HepG2 (cell line): ENCODE data around the gene WDR19. TPM values are rescaled to one million over a fixed set of nuclear protein-coding genes. Genes with fewer than 3 reads are reported as not detected.

ENCODE experiments used
- ATAC-seq: fragments of 200-7000 bp; cut with Tn5 transposase; 3 replicates; pipeline ENCODE4 v1.9.1; 2020; ENCODE audit warnings: mild to moderate bottlenecking, moderate library complexity
- BruUV-seq: library from RNA; stranded (reverse); fragments of 400-500 nt; replicated peaks from 2 replicates; lab custom pipeline; 2021; lab: Mats Ljungman, UMichigan
- CTCF ChIA-PET: fragments of 300-600 bp; formaldehyde crosslinking; extraction: SDS; loops from one replicate; lab custom pipeline; 2021; ENCODE audit warnings: low total read pairs, inconsistent platforms, low intra/inter-chr PET ratio; lab: Yijun Ruan, JAX
- POLR2A ChIA-PET: fragments of 350-600 bp; sonication (Branson Sonifier 250); formaldehyde crosslinking; loops from one replicate; lab custom pipeline; 2020; ENCODE audit warnings: antibody characterized with exemption, inconsistent platforms; lab: Yijun Ruan, JAX
- DNase-seq: peaks from one replicate; pipeline ENCODE4 v3.0.0-alpha.2; 2015; ENCODE audit warnings: low spot score
- FAIRE-seq: peaks from 3 replicates; lab custom pipeline; 2011; peaks lifted over from hg19 to GRCh38; lab: Jason Lieb, UNC
- H2AFZ ChIP-seq: one replicate; pipeline ENCODE4 v1.6.1; 2011; ENCODE audit warnings: low read length, inconsistent platforms
- H3K27ac ChIP-seq: fragments of 300-600 bp; 3 replicates; pipeline ENCODE4 v1.8.0; 2011; ENCODE audit warnings: mixed run types, mild to moderate bottlenecking, mixed read lengths, low read length, inconsistent platforms; ENCODE audit not compliant: insufficient read depth; ENCODE audit errors: extremely low read length
- H3K27me3 ChIP-seq, 2 experiments: fragments of 200-600 bp in 1 of 2; 2 replicates in 1 of 2; 3 replicates in 1 of 2; pipeline versions ENCODE4 v1.6.0 to v1.8.0; 2011; ENCODE audit warnings: low read length in 2 of 2, mild to moderate bottlenecking in 2 of 2, moderate library complexity in 2 of 2, inconsistent platforms in 1 of 2; ENCODE audit not compliant: insufficient read depth in 2 of 2, control insufficient read depth in 1 of 2
- H3K36me3 ChIP-seq, 2 experiments: fragments of 200-600 bp in 1 of 2; replicated peaks in 1 of 2; 2 replicates in 1 of 2; 3 replicates in 1 of 2; pipeline versions ENCODE4 v1.5.1 to v1.8.0; 2011; ENCODE audit warnings: low read length in 2 of 2, inconsistent platforms in 1 of 2; ENCODE audit not compliant: insufficient read depth in 2 of 2, control insufficient read depth in 1 of 2
- H3K4me1 ChIP-seq: 2 replicates; pipeline ENCODE4 v1.5.1; 2012; ENCODE audit warnings: low read length, inconsistent platforms; ENCODE audit not compliant: insufficient read depth
- H3K4me2 ChIP-seq: 2 replicates; pipeline ENCODE4 v1.6.0; 2011; ENCODE audit warnings: low read depth, low read length, inconsistent platforms
- H3K4me3 ChIP-seq, 3 experiments: fragments of 200-600 bp in 1 of 3; sonication (generic), shearing (Covaris generic) in 1 of 3; replicated peaks in 1 of 3; 2 replicates each; pipeline ENCODE4 v1.5.1; 2011 to 2016; ENCODE audit warnings: low read length in 3 of 3, inconsistent platforms in 2 of 3, low read depth in 2 of 3, mild to moderate bottlenecking in 2 of 3, control low read depth in 1 of 3, mixed read lengths in 1 of 3; ENCODE audit not compliant: insufficient read depth in 1 of 3
- H3K79me2 ChIP-seq: one replicate; pipeline ENCODE4 v1.6.1; 2011; ENCODE audit warnings: low read length, inconsistent platforms; ENCODE audit not compliant: insufficient read depth
- H3K9ac ChIP-seq: 2 replicates; pipeline ENCODE4 v1.6.0; 2011; ENCODE audit warnings: mild to moderate bottlenecking, low read depth, low read length, inconsistent platforms; ENCODE audit not compliant: insufficient read depth
- H3K9me3 ChIP-seq: 2 replicates; pipeline ENCODE4 v1.5.1; 2012; ENCODE audit warnings: mild to moderate bottlenecking, low read length
- H4K20me1 ChIP-seq: 2 replicates; pipeline ENCODE4 v1.6.0; 2011; ENCODE audit warnings: inconsistent platforms, mild to moderate bottlenecking, low read length, moderate library complexity; ENCODE audit not compliant: insufficient read depth
- CREB1 ChIP-seq, 2 experiments: fragments of 450-650 bp in 1 of 2; IDR thresholded peaks; 2 replicates each; pipeline ENCODE4 v1.6.1; 2016 to 2017; ENCODE audit warnings: control low read depth in 1 of 2, mild to moderate bottlenecking in 1 of 2, missing compliant biosample characterization in 1 of 2, missing genetic modification characterization in 1 of 2
- GABPA ChIP-seq, 2 experiments: IDR thresholded peaks; 2 replicates each; pipeline ENCODE4 v1.6.1; 2011 to 2016; ENCODE audit warnings: low read depth in 2 of 2, low read length in 1 of 2, missing biosample characterization in 1 of 2, missing genetic modification characterization in 1 of 2
- HDAC1 ChIP-seq: sonication (generic); formaldehyde crosslinking; IDR thresholded peaks from 2 replicates; pipeline ENCODE4 v1.5.1; 2020; ENCODE audit warnings: mild to moderate bottlenecking, missing genetic modification reagents
- HNF4G ChIP-seq, 2 experiments: sonication (generic) in 1 of 2; formaldehyde crosslinking in 1 of 2; IDR thresholded peaks; 2 replicates each; pipeline versions ENCODE4 v1.4.0 to v1.6.1; 2011 to 2020; ENCODE audit warnings: borderline replicate concordance in 2 of 2, low read depth in 2 of 2, mild to moderate bottlenecking in 2 of 2, low read length in 1 of 2, missing genetic modification reagents in 1 of 2, moderate library complexity in 1 of 2
- HOXA3 ChIP-seq: sonication (generic); formaldehyde crosslinking; IDR thresholded peaks from 2 replicates; pipeline ENCODE4 v1.5.0; 2020; ENCODE audit warnings: missing genetic modification reagents
- MAFK ChIP-seq, 2 experiments: IDR thresholded peaks in 1 of 2; conservative IDR thresholded peaks in 1 of 2; 2 replicates each; pipeline ENCODE4 v1.6.1; 2011; ENCODE audit warnings: improper control_type of control experiment in 2 of 2, low read length in 2 of 2
- RBM39 ChIP-seq: fragments of 200-400 bp; formaldehyde crosslinking; IDR thresholded peaks from one replicate; pipeline ENCODE4 v1.6.1; 2018; ENCODE audit warnings: antibody characterized with exemption, mild to moderate bottlenecking, low read depth, low read length; ENCODE audit not compliant: poor library complexity, severe bottlenecking
- STAG1 ChIP-seq: sonication (generic); formaldehyde crosslinking; IDR thresholded peaks from 2 replicates; pipeline ENCODE4 v1.4.0; 2020; ENCODE audit warnings: missing genetic modification reagents
- TRIM22 ChIP-seq: fragments of 450-650 bp; IDR thresholded peaks from 2 replicates; pipeline ENCODE4 v1.6.1; 2017
- ZNF547 ChIP-seq: sonication (generic); formaldehyde crosslinking; IDR thresholded peaks from 2 replicates; pipeline ENCODE4 v1.5.1; 2020; ENCODE audit warnings: mild to moderate bottlenecking, missing genetic modification reagents
- ZNF816 ChIP-seq: sonication (generic); formaldehyde crosslinking; IDR thresholded peaks from 2 replicates; pipeline ENCODE4 v1.8.0; 2022; ENCODE audit warnings: missing genetic modification reagents, mild to moderate bottlenecking, borderline replicate concordance
- WGBS: methylation state at CpG from one replicate; pipeline ENCODE4 v1.1.6; 2017; ENCODE audit warnings: low lambda C conversion rate; 5-methylcytosine and 5-hydroxymethylcytosine counted together
- in situ Hi-C: cut with HindIII; loops from 2 replicates; pipeline ENCODE4 v1.10.0; 2017; ENCODE audit warnings: low pct_unique_long_range_greater_than_20kb; ENCODE audit not compliant: extremely low pct_ligation_motif_present
- intact Hi-C: fragments of 100-400 bp; cut with micrococcal nuclease; formaldehyde crosslinking; loops from one replicate; pipeline ENCODE4 v1.10.0; 2022; ENCODE audit not compliant: unreplicated experiment
- polyA plus RNA-seq, 8 experiments: library from polyadenylated mRNA; depleted of rRNA in 3 of 8; stranded (reverse) in 7 of 8; unstranded in 1 of 8; fragments of >200 nt; fragmentation: Illumina TruSeq in 4 of 8; extraction: Trizol in 4 of 8; gene quantifications; 2 replicates each; pipeline versions ENCODE4 v1.2.1 to v1.2.3, GENCODE V29; 2011 to 2016; ENCODE audit warnings: low read depth in 4 of 8, missing spikeins in 1 of 8, mixed read lengths in 1 of 8; ENCODE audit not compliant: insufficient read depth in 1 of 8
- total RNA-seq, 5 experiments: library from RNA; depleted of rRNA; stranded (reverse); fragments of >200 nt; fragmentation: Illumina TruSeq; extraction: Trizol; gene quantifications; 2 replicates each; pipeline ENCODE4 v1.2.3, GENCODE V29; 2016; ENCODE audit warnings: low read depth in 1 of 5
- TF ChIP-seq, protein P1 (sequence below): sonication (generic); formaldehyde crosslinking; IDR thresholded peaks from 2 replicates; pipeline ENCODE4 v1.4.0; 2020; ENCODE audit warnings: missing genetic modification reagents, borderline replicate concordance
- TF ChIP-seq, protein P2 (sequence below): sonication (generic); formaldehyde crosslinking; IDR thresholded peaks from 2 replicates; pipeline ENCODE4 v1.4.0; 2020; ENCODE audit warnings: missing genetic modification reagents, mild to moderate bottlenecking, borderline replicate concordance
- TF ChIP-seq, protein P3 (sequence below): sonication (generic); formaldehyde crosslinking; IDR thresholded peaks from 2 replicates; pipeline ENCODE4 v1.5.0; 2020; ENCODE audit warnings: mild to moderate bottlenecking, missing genetic modification reagents
- TF ChIP-seq, protein P4 (sequence below): sonication (generic); formaldehyde crosslinking; IDR thresholded peaks from 2 replicates; pipeline ENCODE4 v1.5.0; 2020; ENCODE audit warnings: missing genetic modification reagents

WDR19 gene
- total and polyA plus RNA-seq, 2 of the 13 experiments (the other 11 are each of a cell fraction or from before 2014, with no cell fraction given): 22.9 to 34.1 TPM

DNA sequence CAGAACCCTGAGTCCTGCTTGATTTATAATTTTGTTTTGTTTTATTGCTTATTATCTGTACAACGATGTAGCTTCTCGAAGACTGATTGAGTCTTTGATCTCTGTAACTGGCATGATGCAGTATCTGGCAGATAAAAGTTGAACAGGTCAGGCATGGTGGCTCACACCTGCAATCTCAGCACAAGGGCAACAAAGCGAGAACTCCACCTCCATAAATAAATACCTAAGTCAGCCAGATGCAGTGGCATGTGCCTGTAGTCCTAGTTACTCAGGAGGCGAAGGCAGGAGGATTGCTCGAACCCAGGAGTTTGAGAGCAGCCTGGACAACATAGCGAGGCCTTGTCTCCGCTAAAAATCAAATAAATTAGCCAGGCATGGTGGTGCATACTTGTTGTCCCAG lies 15.7 kb upstream of the WDR19 start:
- Histone ChIP-seq H3K9me3 (no peaks in the 10 kb centered on the region), H4K20me1 (no peaks in the 10 kb centered on the region), H3K4me3 (no peak overlapping the region), H3K79me2 (no peaks in the 10 kb centered on the region), H3K4me1 (peaks cover 13% of the 10 kb centered on the region; the same call in 1 of the 2 replicates), H3K27ac (no peak overlapping the region), H3K27me3 (no peaks in the 10 kb centered on the region), H3K9ac (no peak overlapping the region), H3K4me2 (peak overlapping the region; percentile 11; the same call in 1 of the 2 replicates), H2AFZ (no peak overlapping the region), H3K36me3 (no peaks in the 10 kb centered on the region)
- intact Hi-C loops: no loop called here
- no peak for FAIRE-seq
- BruUV-seq: no TSS peak
- in situ Hi-C loops: no loop called here
- 56% methylated on average over 7 of the region's 7 CpGs for WGBS
- ATAC-seq: peak; percentile 44; the same call in 1 of the 3 replicates
- POLR2A ChIA-PET: no interaction called here
- DNase-seq: no peak
- CTCF ChIA-PET: no interaction called here
- TF ChIP-seq, protein P1, sequence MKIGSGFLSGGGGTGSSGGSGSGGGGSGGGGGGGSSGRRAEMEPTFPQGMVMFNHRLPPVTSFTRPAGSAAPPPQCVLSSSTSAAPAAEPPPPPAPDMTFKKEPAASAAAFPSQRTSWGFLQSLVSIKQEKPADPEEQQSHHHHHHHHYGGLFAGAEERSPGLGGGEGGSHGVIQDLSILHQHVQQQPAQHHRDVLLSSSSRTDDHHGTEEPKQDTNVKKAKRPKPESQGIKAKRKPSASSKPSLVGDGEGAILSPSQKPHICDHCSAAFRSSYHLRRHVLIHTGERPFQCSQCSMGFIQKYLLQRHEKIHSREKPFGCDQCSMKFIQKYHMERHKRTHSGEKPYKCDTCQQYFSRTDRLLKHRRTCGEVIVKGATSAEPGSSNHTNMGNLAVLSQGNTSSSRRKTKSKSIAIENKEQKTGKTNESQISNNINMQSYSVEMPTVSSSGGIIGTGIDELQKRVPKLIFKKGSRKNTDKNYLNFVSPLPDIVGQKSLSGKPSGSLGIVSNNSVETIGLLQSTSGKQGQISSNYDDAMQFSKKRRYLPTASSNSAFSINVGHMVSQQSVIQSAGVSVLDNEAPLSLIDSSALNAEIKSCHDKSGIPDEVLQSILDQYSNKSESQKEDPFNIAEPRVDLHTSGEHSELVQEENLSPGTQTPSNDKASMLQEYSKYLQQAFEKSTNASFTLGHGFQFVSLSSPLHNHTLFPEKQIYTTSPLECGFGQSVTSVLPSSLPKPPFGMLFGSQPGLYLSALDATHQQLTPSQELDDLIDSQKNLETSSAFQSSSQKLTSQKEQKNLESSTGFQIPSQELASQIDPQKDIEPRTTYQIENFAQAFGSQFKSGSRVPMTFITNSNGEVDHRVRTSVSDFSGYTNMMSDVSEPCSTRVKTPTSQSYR (CRISPR knock-in tag): no peak
- TF ChIP-seq STAG1 (CRISPR knock-in tag) (no peak), HOXA3 (no peak), GABPA (IDR thresholded peaks at IDR 0.05; ENCODE audit: low read depth, low read length) (no peak), GABPA (CRISPR knock-in tag; IDR thresholded peaks at IDR 0.05; ENCODE audit: low read depth) (no peak), HNF4G (IDR thresholded peaks at IDR 0.05; ENCODE audit: borderline replicate concordance, low read depth, low read length) (no peak), HNF4G (CRISPR knock-in tag; IDR thresholded peaks at IDR 0.05; ENCODE audit: borderline replicate concordance, low read depth) (no peak), MAFK (conservative IDR thresholded peaks at IDR 0.05 in 1 of 2, IDR thresholded peaks at IDR 0.05 in 1 of 2; ENCODE audit: low read length in 2 of 2) (no peak), TRIM22 (no peak), CREB1 (IDR thresholded peaks at IDR 0.05) (no peak), CREB1 (CRISPR knock-in tag; IDR thresholded peaks at IDR 0.05) (no peak), RBM39 (no peak), ZNF547 (CRISPR knock-in tag) (no peak), HDAC1 (CRISPR knock-in tag) (no peak), ZNF816 (CRISPR knock-in tag) (no peak)
- TF ChIP-seq, protein P2, sequence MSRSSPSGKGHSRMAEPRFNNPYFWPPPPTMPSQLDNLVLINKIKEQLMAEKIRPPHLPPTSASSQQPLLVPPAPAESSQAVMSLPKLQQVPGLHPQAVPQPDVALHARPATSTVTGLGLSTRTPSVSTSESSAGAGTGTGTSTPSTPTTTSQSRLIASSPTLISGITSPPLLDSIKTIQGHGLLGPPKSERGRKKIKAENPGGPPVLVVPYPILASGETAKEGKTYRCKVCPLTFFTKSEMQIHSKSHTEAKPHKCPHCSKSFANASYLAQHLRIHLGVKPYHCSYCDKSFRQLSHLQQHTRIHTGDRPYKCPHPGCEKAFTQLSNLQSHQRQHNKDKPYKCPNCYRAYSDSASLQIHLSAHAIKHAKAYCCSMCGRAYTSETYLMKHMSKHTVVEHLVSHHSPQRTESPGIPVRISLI: no peak
- TF ChIP-seq, protein P3, sequence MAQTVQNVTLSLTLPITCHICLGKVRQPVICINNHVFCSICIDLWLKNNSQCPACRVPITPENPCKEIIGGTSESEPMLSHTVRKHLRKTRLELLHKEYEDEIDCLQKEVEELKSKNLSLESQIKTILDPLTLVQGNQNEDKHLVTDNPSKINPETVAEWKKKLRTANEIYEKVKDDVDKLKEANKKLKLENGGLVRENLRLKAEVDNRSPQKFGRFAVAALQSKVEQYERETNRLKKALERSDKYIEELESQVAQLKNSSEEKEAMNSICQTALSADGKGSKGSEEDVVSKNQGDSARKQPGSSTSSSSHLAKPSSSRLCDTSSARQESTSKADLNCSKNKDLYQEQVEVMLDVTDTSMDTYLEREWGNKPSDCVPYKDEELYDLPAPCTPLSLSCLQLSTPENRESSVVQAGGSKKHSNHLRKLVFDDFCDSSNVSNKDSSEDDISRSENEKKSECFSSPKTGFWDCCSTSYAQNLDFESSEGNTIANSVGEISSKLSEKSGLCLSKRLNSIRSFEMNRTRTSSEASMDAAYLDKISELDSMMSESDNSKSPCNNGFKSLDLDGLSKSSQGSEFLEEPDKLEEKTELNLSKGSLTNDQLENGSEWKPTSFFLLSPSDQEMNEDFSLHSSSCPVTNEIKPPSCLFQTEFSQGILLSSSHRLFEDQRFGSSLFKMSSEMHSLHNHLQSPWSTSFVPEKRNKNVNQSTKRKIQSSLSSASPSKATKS: no peak
- TF ChIP-seq, protein P4, sequence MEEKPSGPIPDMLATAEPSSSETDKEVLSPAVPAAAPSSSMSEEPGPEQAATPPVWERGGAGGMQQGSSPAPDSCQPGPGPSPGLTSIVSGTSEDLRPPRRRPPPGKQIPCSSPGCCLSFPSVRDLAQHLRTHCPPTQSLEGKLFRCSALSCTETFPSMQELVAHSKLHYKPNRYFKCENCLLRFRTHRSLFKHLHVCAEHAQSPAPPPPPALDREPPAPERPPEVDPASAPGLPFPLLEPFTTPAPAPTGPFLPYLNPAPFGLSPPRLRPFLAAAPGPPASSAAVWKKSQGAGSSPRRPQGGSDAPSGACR (CRISPR knock-in tag): no peak
